WI38 (cell line): ENCODE measurements around the gene WASF3.

Experiments
- H3K4me3 ChIP-seq: 2 replicates; pipeline ENCODE4 v1.5.1; 2011; ENCODE audit warnings: low read depth, mild to moderate bottlenecking, control low read depth, low read length
- TF ChIP-seq, protein P1 (sequence below): IDR thresholded peaks from 2 replicates; pipeline ENCODE4 v1.5.1; 2012; ENCODE audit warnings: low read depth, mild to moderate bottlenecking, control low read depth, low read length

WASF3 gene

DNA sequence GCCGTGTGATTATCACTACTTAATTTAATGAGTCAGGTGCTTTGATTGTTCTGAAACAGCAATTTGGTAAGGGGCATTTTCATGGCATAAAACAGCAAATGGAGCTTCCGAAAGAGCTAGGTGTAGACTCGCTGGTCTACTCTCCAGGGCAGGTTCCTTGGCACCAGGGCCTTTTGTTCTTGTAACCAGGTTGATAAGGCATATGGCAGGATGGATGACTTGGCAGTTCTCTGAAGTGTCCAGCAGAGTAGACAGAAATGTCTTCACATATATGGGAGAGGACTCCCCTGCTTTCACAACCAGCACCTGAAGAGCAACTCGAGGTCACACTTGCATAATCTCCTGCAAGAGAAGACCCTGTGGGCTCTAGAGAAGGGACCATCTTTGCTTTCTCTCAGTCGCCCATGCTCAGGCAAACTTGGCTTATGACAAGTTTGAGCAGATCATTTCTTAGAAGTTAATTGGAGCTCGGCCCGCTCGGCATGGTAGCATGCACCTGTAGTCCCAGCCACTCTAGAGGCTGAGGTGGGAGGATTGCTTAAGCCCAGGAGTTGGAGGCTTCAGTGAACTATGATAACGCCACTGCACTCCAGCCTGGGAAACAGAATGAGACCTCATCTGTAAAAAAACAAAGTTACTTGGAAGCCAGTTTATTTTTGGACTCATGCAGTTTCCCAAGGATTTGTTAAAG is 23.3 kb upstream of the WASF3 start:
- no peak overlapping the region for H3K4me3 ChIP-seq
- TF ChIP-seq, protein P1, sequence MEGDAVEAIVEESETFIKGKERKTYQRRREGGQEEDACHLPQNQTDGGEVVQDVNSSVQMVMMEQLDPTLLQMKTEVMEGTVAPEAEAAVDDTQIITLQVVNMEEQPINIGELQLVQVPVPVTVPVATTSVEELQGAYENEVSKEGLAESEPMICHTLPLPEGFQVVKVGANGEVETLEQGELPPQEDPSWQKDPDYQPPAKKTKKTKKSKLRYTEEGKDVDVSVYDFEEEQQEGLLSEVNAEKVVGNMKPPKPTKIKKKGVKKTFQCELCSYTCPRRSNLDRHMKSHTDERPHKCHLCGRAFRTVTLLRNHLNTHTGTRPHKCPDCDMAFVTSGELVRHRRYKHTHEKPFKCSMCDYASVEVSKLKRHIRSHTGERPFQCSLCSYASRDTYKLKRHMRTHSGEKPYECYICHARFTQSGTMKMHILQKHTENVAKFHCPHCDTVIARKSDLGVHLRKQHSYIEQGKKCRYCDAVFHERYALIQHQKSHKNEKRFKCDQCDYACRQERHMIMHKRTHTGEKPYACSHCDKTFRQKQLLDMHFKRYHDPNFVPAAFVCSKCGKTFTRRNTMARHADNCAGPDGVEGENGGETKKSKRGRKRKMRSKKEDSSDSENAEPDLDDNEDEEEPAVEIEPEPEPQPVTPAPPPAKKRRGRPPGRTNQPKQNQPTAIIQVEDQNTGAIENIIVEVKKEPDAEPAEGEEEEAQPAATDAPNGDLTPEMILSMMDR = no peak

DNA sequence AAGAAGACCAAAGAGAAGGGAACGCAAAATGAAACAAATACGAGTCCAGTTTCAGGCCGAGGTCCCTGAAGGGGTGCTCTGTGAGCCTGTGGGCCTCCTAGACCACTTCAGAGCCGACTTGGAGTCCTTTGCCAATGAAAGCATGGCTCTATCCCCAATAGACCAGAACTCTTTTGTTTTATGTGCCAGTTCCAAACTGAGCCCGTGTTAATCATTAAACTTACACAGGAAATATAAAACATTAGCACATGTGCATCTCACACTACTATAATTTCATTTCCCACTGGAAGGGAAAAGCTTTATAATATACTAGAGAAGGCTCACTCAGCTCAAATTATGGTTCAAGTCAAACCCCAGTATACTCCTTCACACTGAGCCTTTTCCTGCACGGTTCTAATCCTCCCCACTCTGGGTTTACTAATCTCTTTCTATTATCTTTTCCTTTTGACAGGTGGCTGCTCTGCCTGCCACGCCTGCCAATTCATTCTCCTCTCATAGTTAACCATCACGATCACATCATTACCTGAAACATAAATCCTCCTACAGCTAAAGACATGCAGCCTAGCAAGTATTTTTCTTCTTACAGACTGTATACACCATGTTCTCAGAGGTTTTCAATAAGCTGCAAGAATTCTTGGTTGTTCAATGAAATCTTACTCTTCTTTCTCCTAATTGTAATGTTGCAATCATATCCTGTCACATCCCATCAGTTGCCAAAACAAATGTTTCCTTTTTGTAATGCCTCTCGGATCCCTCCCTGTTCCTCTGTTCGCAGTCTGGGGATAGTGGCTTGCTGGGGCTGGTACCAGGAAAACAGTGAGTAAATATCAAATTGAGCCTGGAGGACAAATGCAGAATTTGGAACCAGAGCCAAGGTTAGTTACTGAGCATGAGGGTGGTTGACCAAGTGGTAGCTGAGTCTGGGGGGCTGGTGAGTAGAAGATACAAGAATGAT is 18.8 kb upstream of the WASF3 start:
- TF ChIP-seq, protein P1 = no peak
- H3K4me3 ChIP-seq = no peak overlapping the region

DNA sequence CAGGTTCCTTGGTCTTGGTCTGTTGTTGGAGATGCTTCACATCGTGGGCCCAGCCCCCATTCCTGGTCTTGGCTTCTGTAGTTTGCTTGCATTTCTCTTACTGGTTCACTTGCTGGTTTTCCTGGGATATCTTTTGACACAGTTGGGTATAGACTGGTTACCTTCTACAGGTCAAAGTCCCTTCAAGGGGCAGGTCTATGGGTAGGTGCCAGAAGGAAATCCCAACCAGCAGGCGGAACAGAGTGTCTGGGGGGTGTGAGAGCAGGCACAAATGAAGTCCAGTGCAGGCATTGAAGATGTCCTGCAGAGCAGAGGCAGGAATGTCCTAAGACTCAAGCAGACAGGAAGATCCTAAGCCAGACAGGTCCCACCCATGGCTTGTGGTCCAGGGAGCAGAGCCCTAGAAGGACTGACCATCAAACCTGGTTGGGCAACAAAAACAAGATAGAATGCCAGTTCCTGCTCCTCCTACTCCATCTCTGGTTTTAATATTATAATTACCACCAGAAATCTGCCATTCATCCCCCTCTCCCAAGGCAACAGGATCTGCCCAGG is 17.7 kb upstream of the WASF3 start:
- TF ChIP-seq, protein P1 = no peak
- H3K4me3 ChIP-seq = no peak overlapping the region

DNA sequence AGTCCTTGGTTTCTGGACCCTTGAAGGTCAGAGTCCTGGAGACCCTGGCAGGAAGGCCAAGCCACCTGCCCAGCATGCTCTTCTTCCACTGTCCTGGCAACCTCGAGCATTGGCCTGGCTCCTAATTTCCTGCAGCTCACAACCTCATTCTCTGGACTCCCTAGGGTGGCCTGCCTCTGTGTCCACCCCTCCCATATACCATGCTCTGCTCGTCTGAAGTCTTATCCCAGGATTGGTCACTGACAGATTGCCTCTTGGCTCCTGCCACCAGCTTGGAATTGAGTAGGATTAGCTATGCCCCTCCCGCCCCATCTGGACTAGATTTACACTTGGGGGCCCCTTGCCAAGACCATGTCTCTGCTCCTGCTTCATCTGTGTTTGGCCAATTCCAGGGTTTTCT is 17.1 kb upstream of the WASF3 start:
- TF ChIP-seq, protein P1 = no peak
- no peak overlapping the region for H3K4me3 ChIP-seq

DNA sequence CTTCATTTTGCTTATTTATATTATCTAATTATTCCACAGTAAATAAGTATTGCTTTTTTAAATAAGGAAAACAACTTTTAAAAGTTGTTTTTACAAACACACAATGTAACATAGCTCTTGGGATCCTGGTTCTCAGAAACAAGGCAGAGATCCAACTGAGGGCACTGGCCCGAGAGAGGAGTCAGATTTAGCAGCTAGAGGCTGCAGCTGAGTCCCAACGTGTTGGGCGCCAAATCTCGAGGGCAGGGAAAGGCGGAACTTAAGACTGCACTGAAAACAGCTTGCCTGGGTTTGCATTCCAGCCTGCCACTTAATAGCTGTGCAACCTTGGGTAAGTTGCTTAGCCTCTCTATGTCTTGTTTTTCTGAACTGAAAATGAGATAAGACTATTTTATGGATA is 16.4 kb upstream of the WASF3 start:
- TF ChIP-seq, protein P1 = no peak
- no peak overlapping the region for H3K4me3 ChIP-seq

DNA sequence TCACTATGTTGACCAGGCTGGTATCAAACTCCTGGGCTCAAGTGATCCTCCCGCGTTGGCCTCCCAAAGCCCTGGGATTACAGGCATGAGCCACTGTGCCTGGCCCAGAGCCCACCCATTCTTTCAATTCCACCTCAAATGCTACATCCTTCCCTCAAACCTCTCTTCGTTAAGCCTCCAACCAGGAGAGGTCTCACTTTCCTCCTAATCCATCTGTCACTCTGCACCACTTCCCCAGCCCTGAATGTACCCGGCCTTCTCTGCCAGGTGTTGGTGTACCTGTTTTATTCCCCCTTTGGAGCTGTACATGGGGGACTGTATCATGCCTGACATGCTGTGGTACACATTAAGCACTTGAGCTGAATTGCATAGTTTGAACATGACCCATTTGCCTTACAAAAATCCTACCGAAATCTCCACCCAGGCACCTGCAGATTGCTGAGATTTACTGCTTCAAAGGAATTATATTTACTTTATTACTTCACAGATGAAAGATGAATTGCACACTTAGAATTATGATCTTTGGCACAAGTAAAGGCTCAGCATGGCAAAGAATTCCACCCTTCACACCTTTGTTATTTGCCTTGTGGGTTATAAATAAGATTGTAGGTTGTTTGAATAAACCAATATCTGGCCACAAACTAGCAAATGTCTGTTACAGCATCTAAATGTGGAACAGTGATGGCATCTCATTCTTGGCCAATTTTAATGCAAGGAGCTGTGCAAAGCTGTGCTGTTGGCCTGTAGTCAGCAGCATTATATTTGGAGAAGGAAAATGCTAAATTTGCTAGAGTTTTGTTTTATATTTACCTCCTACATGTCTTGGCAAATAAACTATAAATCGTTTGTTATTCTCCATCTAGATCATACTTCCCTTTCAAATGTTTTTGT is 15.6 kb upstream of the WASF3 start:
- no peak overlapping the region for H3K4me3 ChIP-seq
- TF ChIP-seq, protein P1 = no peak
